ENCODE results near the gene PAX4. TPM values are rescaled to one million over a fixed set of nuclear protein-coding genes. Genes with fewer than 3 reads are reported as not detected.

Gene PAX4
- total RNA-seq, 4 donors from 2014 or later = not detected

DNA sequence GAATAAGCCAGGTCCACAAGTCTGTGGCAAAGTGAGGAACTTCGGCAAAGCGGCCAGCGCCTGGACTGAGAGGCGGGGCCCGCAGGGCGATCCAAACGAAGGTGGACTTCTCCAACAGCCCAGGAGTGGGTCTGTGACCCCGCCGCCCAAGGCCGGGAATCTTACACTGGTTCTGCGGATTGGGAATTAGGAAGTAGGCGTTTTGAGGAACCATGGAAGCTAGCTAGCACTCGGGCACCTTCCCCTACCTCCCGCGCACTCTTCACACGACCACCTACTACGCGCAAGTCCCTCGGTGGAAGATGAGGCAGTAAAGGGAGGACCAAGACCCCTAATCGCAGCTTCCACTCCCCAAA lies 30.3 kb downstream of the PAX4 start:
- TF ChIP-seq EP300 (IDR thresholded peaks at IDR 0.05) (no peak), POLR2A (IDR thresholded peaks at IDR 0.05) (no peak)
- TF ChIP-seq, protein P1, sequence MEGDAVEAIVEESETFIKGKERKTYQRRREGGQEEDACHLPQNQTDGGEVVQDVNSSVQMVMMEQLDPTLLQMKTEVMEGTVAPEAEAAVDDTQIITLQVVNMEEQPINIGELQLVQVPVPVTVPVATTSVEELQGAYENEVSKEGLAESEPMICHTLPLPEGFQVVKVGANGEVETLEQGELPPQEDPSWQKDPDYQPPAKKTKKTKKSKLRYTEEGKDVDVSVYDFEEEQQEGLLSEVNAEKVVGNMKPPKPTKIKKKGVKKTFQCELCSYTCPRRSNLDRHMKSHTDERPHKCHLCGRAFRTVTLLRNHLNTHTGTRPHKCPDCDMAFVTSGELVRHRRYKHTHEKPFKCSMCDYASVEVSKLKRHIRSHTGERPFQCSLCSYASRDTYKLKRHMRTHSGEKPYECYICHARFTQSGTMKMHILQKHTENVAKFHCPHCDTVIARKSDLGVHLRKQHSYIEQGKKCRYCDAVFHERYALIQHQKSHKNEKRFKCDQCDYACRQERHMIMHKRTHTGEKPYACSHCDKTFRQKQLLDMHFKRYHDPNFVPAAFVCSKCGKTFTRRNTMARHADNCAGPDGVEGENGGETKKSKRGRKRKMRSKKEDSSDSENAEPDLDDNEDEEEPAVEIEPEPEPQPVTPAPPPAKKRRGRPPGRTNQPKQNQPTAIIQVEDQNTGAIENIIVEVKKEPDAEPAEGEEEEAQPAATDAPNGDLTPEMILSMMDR (IDR thresholded peaks at IDR 0.05) = no peak
- peak overlapping the region; percentile 89 to 98 (median 96) for H3K27ac ChIP-seq
- 38 to 58% methylated on average over 17 to 20 of the region's 20 CpGs for WGBS, 2 donors
- no peaks in the 10 kb centered on the region for H3K27me3 ChIP-seq
- H3K36me3 ChIP-seq = peaks cover 0 to 39% (median 17%) of the 10 kb centered on the region in 3 donors
- peaks cover 0 to 53% (median 35%) of the 10 kb centered on the region in 4 donors for H3K4me1 ChIP-seq
- H3K9me3 ChIP-seq = no peaks in the 10 kb centered on the region
- H3K4me3 ChIP-seq = peak overlapping the region; percentile 90 to 99 (median 94)
- DNase-seq (ENCODE audit: low spot score in 2 of 2) = no peak

DNA sequence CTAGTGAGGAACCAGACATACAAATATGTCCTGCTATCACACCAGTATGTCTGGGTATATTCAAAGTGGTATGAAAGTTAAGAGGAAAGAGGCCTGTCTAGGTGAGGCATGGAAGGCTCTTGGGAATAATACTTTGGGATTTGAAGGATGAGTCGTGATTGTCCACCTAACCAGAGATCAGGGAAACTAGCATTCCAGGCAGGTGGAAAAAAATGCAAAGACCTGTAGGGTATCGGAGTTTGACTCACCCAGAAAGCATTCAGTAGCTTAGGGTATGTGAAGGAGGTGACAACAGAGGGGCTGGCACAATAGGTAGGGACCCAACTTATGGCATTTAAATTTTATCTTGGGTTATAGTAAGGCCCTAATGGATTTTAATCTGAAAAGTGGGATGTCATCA lies 31.6 kb downstream of the PAX4 start:
- WGBS, 2 donors = 95 to 97% methylated on average over 2 of the region's 2 CpGs
- Histone ChIP-seq H3K27ac (peak overlapping the region in 1 of 4 donors; percentile 93), H3K4me1 (peaks cover 0 to 65% (median 39%) of the 10 kb centered on the region in 4 donors), H3K36me3 (peaks cover 0 to 39% (median 16%) of the 10 kb centered on the region in 3 donors), H3K4me3 (no peak overlapping the region), H3K9me3 (no peaks in the 10 kb centered on the region), H3K27me3 (no peaks in the 10 kb centered on the region)
- no peak for TF ChIP-seq POLR2A (IDR thresholded peaks at IDR 0.05)
- DNase-seq (ENCODE audit: low spot score in 2 of 2) = no peak

DNA sequence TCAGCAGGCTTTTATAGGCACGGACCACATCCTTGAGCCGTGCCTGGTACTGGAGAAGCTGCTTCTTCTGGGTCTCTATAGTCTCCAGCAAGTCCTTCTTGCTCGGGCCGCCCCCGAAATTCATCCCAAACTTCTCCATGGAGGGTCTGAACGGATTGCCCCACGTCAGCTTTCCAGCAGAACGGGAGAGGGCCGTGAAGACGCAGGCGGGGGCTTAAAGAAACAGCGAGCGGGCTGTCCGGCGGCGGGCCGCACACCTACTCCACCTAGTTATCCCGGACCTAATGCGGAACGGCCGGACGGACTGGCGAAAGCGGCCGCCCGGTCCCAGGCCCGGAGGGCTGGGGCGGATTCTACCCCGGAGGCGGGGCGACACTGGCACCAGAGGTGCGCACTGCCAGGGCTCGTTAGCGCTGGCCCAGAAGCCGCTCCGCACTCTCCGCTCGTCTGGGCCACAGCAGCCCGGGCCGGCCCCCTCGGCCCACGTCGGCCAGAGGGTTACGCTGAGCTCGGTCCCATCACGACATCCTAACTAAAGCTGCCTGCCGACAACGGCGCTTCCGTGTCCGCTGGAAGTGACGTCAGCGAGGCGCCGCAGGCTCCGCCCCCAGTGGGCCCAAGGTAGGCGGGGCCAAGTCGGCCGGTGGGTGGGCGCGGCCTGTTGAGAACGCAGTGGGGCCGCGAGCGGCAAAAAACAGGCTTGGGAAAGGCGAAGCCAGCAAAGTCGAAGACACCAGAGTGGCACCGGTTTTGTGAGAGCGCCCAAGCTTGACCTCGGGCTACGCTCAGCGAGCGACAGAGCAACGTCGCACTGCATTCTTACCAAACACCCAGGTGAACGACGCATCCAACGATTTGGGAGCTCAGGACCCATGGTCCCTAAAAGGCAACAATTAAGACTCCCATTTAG lies 32.6 kb downstream of the PAX4 start, which contains the start of gene GCC1:
Gene GCC1, minus strand, starts transcription at position 553 of the 910 bp plus-strand sequence. Its CDS starts 414 bp downstream, at position 139.
- Histone ChIP-seq H3K9me3 (no peaks in the 10 kb centered on the region), H3K4me1 (peaks cover 0 to 74% (median 39%) of the 10 kb centered on the region in 4 donors), H3K4me3 (peak within 1 kb of the TSS; percentile 79 to 91 (median 86)), H3K36me3 (peaks cover 0 to 39% (median 8%) of the 10 kb centered on the region in 3 donors), H3K27me3 (no peaks in the 10 kb centered on the region), H3K27ac (peak within 1 kb of the TSS; percentile 85 to 93 (median 90))
- TF ChIP-seq, protein P1 (IDR thresholded peaks at IDR 0.05) = peak in 2 of 5 experiments; percentile 6 to 25
- TF ChIP-seq POLR2A (IDR thresholded peaks at IDR 0.05) (peak; percentile 86 to 92), EP300 (IDR thresholded peaks at IDR 0.05) (peak; percentile 89 to 97)
- WGBS, 2 donors = 4% methylated on average over 44 to 49 of the region's 78 CpGs
- peak; percentile 88 to 94 for DNase-seq (ENCODE audit: low spot score in 2 of 2)

DNA sequence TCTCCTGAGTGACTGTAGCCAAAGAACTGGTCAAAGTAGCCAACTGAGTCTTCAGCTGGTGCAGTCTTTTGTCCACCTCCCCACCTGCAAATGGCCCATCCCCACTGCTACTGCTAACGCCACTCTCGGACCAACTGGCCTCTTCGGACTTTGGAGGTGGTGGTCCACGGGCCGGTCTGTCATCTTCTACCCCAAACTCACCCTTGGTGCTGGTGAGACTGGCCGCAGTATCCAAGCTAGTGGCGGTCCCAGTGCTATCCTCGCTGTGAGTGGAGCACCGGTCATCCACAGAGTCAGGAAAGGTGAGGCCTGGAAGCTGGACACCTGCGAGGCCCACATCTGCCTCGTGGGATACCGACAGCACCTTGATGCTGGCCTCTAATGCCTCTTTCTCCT lies 33.3 kb downstream of the PAX4 start:
- peak overlapping the region; percentile 79 to 91 (median 86) for H3K4me3 ChIP-seq
- peaks cover 0 to 35% (median 8%) of the 10 kb centered on the region in 3 donors for H3K36me3 ChIP-seq
- DNase-seq (ENCODE audit: low spot score in 2 of 2) = no peak
- H3K27me3 ChIP-seq = no peaks in the 10 kb centered on the region
- no peaks in the 10 kb centered on the region for H3K9me3 ChIP-seq
- peaks cover 0 to 73% (median 38%) of the 10 kb centered on the region in 4 donors for H3K4me1 ChIP-seq
- WGBS, 2 donors = 30 to 43% methylated on average over 9 to 11 of the region's 12 CpGs
- H3K27ac ChIP-seq = peak overlapping the region in 3 of 4 donors; percentile 89 to 93 (median 92)
- TF ChIP-seq EP300 (IDR thresholded peaks at IDR 0.05) (no peak), POLR2A (IDR thresholded peaks at IDR 0.05) (no peak)
- TF ChIP-seq, protein P1 (IDR thresholded peaks at IDR 0.05) = no peak

DNA sequence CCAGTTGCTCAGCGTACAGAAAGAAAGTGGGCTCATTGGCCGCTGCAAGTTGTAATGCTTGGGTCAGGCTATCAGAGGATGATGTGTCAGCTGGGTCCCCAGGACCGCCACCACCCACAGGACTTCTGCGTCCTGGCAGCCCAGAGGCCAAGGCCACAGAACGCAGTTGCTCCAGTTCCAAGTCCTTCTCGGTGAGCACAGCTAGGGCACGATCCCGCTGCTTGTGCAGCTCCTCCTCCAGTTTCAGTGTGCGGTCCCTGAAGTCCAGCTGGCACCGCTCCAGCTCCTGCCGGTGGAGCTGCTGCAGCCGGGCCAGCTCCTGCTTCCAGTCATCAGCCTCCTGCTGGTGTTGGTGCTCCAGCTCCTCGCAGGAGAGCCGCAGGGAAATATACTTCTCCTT lies 35.6 kb downstream of the PAX4 start:
- Histone ChIP-seq H3K9me3 (no peaks in the 10 kb centered on the region), H3K27me3 (no peaks in the 10 kb centered on the region), H3K4me3 (no peak overlapping the region), H3K4me1 (peaks cover 0 to 70% (median 26%) of the 10 kb centered on the region in 4 donors), H3K27ac (no peak overlapping the region), H3K36me3 (peaks cover 0 to 51% (median 8%) of the 10 kb centered on the region in 3 donors)
- DNase-seq (ENCODE audit: low spot score in 2 of 2) = no peak
- WGBS, 2 donors = 74 to 75% methylated on average over 5 to 14 of the region's 14 CpGs
- TF ChIP-seq, protein P1 (IDR thresholded peaks at IDR 0.05) = no peak
- no peak for TF ChIP-seq EP300 (IDR thresholded peaks at IDR 0.05)
- no peak for TF ChIP-seq POLR2A (IDR thresholded peaks at IDR 0.05)

Data from tibial nerve (tissue), 4 donors.